GM23338 (cell line): ENCODE results near the gene KLF11. TPM values are rescaled to one million over a fixed set of nuclear protein-coding genes. Genes with fewer than 3 reads are reported as not detected.

ENCODE experiments used
- ATAC-seq: fragments of 200-7000 bp; cut with Tn5 transposase; 3 replicates; pipeline ENCODE4 v1.9.1; 2020
- DNase-seq: peaks from one replicate; pipeline ENCODE4 v3.0.0-alpha.2; 2015; ENCODE audit warnings: low spot score
- H2AFZ ChIP-seq: fragments of 200-600 bp; sonication (generic); 2 replicates; pipeline ENCODE4 v1.8.0; 2016; ENCODE audit warnings: antibody characterized with exemption, mild to moderate bottlenecking, moderate library complexity
- H3F3A ChIP-seq: fragments of 200-600 bp; sonication (generic); replicated peaks from 2 replicates; pipeline ENCODE4 v1.8.0; 2017; ENCODE audit warnings: antibody characterized with exemption, mixed run types, low read depth
- H3K27ac ChIP-seq: fragments of 200-600 bp; sonication (generic); 2 replicates; pipeline ENCODE4 v1.6.1; 2016; ENCODE audit warnings: low read depth
- H3K27me3 ChIP-seq: fragments of 200-600 bp; sonication (generic); 2 replicates; pipeline ENCODE4 v1.8.0; 2016; ENCODE audit warnings: mild to moderate bottlenecking, mixed run types, moderate library complexity; ENCODE audit not compliant: insufficient read depth
- H3K36me3 ChIP-seq: fragments of 200-600 bp; sonication (generic); 2 replicates; pipeline ENCODE4 v1.8.0; 2016; ENCODE audit warnings: mild to moderate bottlenecking; ENCODE audit not compliant: insufficient read depth
- H3K4me1 ChIP-seq: fragments of 200-600 bp; sonication (generic); 2 replicates; pipeline ENCODE4 v1.8.0; 2016; ENCODE audit warnings: mild to moderate bottlenecking, moderate library complexity; ENCODE audit not compliant: insufficient read depth
- H3K4me2 ChIP-seq: fragments of 200-600 bp; sonication (generic); 2 replicates; pipeline ENCODE4 v1.7.1; 2017; ENCODE audit warnings: mixed run types
- H3K4me3 ChIP-seq: fragments of 200-600 bp; sonication (generic); 2 replicates; pipeline ENCODE4 v1.6.1; 2016; ENCODE audit warnings: mixed run types
- H3K79me2 ChIP-seq: fragments of 200-600 bp; sonication (generic); replicated peaks from 2 replicates; pipeline ENCODE4 v1.8.0; 2017; ENCODE audit warnings: mild to moderate bottlenecking; ENCODE audit not compliant: insufficient read depth
- H3K9me2 ChIP-seq: fragments of 200-600 bp; sonication (generic); 2 replicates; pipeline ENCODE4 v1.8.0; 2017; ENCODE audit not compliant: insufficient read depth
- H4K20me1 ChIP-seq: fragments of 200-600 bp; sonication (generic); replicated peaks from 2 replicates; pipeline ENCODE4 v1.8.0; 2017; ENCODE audit warnings: mild to moderate bottlenecking; ENCODE audit not compliant: insufficient read depth
- H3K27ac Mint-ChIP-seq: 2 replicates; pipeline ENCODE4 v1.8.0; 2020; ENCODE audit warnings: inconsistent platforms, mild to moderate bottlenecking, moderate library complexity, mixed read lengths
- H3K27me3 Mint-ChIP-seq: 3 replicates; pipeline ENCODE4 v1.8.0; 2022; ENCODE audit warnings: low read depth, mild to moderate bottlenecking, moderate library complexity, mixed read lengths, inconsistent platforms; ENCODE audit not compliant: insufficient read depth, poor library complexity
- H3K36me3 Mint-ChIP-seq: 3 replicates; pipeline ENCODE4 v1.8.0; 2021; ENCODE audit warnings: low read depth, mild to moderate bottlenecking, inconsistent platforms, moderate library complexity, mixed read lengths
- H3K4me1 Mint-ChIP-seq: 3 replicates; pipeline ENCODE4 v1.8.0; 2020; ENCODE audit warnings: mild to moderate bottlenecking, inconsistent platforms, mixed read lengths
- H3K4me3 Mint-ChIP-seq: 3 replicates; pipeline ENCODE4 v1.8.0; 2021; ENCODE audit warnings: moderate library complexity, mild to moderate bottlenecking, inconsistent platforms, mixed read lengths
- H3K9me3 Mint-ChIP-seq: 3 replicates; pipeline ENCODE4 v1.8.0; 2020; ENCODE audit warnings: moderate library complexity, mild to moderate bottlenecking, inconsistent platforms, mixed read lengths
- CREB1 ChIP-seq: fragments of 250-450 bp; sonication (Bioruptor Pico); IDR thresholded peaks from 2 replicates; pipeline ENCODE4 v1.5.0; 2020; ENCODE audit warnings: low read depth, mild to moderate bottlenecking, moderate library complexity
- EZH2 ChIP-seq: fragments of 200-600 bp; sonication (generic); IDR thresholded peaks from one replicate; pipeline ENCODE4 v1.8.0; 2017; ENCODE audit warnings: antibody characterized with exemption, mild to moderate bottlenecking, low read depth; ENCODE audit not compliant: unreplicated experiment
- EZH2phosphoT487 ChIP-seq: fragments of 200-600 bp; sonication (generic); IDR thresholded peaks from one replicate; pipeline ENCODE4 v1.8.1; 2018; ENCODE audit warnings: antibody characterized with exemption; ENCODE audit not compliant: unreplicated experiment
- NANOG ChIP-seq: IDR thresholded peaks from 2 replicates; pipeline ENCODE4 v1.6.1; 2016; ENCODE audit warnings: antibody characterized with exemption, borderline replicate concordance
- POLR2AphosphoS5 ChIP-seq: IDR thresholded peaks from 2 replicates; pipeline ENCODE4 v1.6.1; 2016; ENCODE audit warnings: antibody characterized with exemption, low read depth
- STAT1 ChIP-seq: IDR thresholded peaks from one replicate; pipeline ENCODE4 v1.6.1; 2016; ENCODE audit warnings: antibody characterized with exemption; ENCODE audit not compliant: unreplicated experiment
- ZNF331 ChIP-seq: fragments of 250-450 bp; sonication (Bioruptor Pico); IDR thresholded peaks from 2 replicates; pipeline ENCODE4 v1.5.0; 2020; ENCODE audit warnings: low read depth, mild to moderate bottlenecking, moderate library complexity
- ZNF462 ChIP-seq: fragments of 250-450 bp; sonication (Bioruptor Pico); IDR thresholded peaks from 2 replicates; pipeline ENCODE4 v1.5.0; 2020; ENCODE audit warnings: mild to moderate bottlenecking, moderate library complexity
- polyA plus RNA-seq: library from polyadenylated mRNA; unstranded; fragments of >200 nt; fragmentation: Nextera tagmentation; extraction: Ambion mirVana; gene quantifications from 2 replicates; pipeline ENCODE4 v1.2.1, GENCODE V29; 2016
- total RNA-seq: library from RNA; depleted of rRNA; stranded (reverse); fragments of >200 nt; shearing (Covaris generic); gene quantifications from 2 replicates; pipeline ENCODE4 v1.2.3, GENCODE V29; 2014
- TF ChIP-seq, protein P1 (sequence below): IDR thresholded peaks from one replicate; pipeline ENCODE4 v1.6.1; 2018; ENCODE audit warnings: antibody characterized with exemption; ENCODE audit not compliant: unreplicated experiment

Gene KLF11
- total and polyA plus RNA-seq, 2 experiments from 2014 or later: 1.4 to 5.6 TPM

GRCh38 chr2:10084223-10084865 is 41.0 kb downstream of the KLF11 start:
- DNase-seq (no peak), ATAC-seq (no peak)
- peaks cover 22% of the 10 kb centered on the region for H3K27me3 Mint-ChIP-seq
- no peaks in the 10 kb centered on the region for H3K9me3 Mint-ChIP-seq
- Histone ChIP-seq H3K4me3 (no peak overlapping the region), H3K4me2 (no peak overlapping the region), H2AFZ (no peak overlapping the region), H3K27ac (no peak overlapping the region), H3F3A (no peaks in the 10 kb centered on the region), H3K79me2 (no peaks in the 10 kb centered on the region), H3K9me2 (no peaks in the 10 kb centered on the region), H3K4me1 (peaks cover 5% of the 10 kb centered on the region), H3K27me3 (peaks cover 21% of the 10 kb centered on the region), H4K20me1 (no peaks in the 10 kb centered on the region), H3K36me3 (no peaks in the 10 kb centered on the region)
- no peak overlapping the region; the same call in 2 of the 3 replicates for H3K4me3 Mint-ChIP-seq
- H3K27ac Mint-ChIP-seq: no peak overlapping the region
- no peaks in the 10 kb centered on the region; the same call in 2 of the 3 replicates for H3K36me3 Mint-ChIP-seq
- H3K4me1 Mint-ChIP-seq: peaks cover 15% of the 10 kb centered on the region
- no peak for TF ChIP-seq EZH2phosphoT487
- TF ChIP-seq EZH2: no peak
- TF ChIP-seq NANOG: no peak
- no peak for TF ChIP-seq STAT1

DNA sequence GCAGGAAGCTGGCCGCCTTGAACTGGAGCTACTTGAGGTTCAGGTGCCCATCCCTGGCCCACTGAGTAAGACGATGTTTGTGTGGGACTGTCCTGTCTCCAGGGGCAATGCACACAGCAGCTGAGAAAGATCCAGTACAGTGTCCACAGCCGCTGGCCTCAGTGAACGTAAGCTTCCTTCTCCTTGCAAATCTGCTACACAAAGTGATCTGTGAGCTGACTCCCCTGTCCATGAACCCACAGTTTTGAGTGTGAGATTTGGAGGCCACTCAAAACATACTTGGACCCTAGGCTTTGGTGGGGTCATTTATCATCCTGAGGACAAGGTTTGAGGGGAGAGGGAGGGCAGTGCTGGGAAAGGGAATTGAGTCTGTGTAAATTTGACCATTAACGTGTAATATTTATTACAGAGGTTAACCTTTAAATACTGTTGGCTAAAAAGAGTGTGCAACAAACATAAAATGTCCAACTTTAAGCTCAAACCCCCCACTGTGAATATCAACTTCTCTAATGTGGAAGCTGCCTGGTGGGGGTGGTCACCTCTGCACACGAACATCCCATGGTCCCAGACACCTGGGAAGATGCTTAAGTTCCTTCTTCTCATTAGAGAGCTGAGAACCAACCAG is 41.8 kb downstream of the KLF11 start:
- peaks cover 5% of the 10 kb centered on the region for H3K4me1 ChIP-seq
- H3K36me3 ChIP-seq: no peaks in the 10 kb centered on the region
- H3K79me2 ChIP-seq: no peaks in the 10 kb centered on the region
- ATAC-seq (no peak), DNase-seq (no peak)
- H3K4me3 ChIP-seq: no peak overlapping the region
- Mint-ChIP-seq H3K27ac (no peak overlapping the region), H3K9me3 (no peaks in the 10 kb centered on the region), H3K4me1 (peaks cover 22% of the 10 kb centered on the region), H3K36me3 (no peaks in the 10 kb centered on the region; the same call in 2 of the 3 replicates), H3K4me3 (no peak overlapping the region), H3K27me3 (peaks cover 22% of the 10 kb centered on the region)
- no peaks in the 10 kb centered on the region for H3K9me2 ChIP-seq
- no peaks in the 10 kb centered on the region for H4K20me1 ChIP-seq
- no peaks in the 10 kb centered on the region for H3F3A ChIP-seq
- no peak overlapping the region for H3K27ac ChIP-seq
- peaks cover 19% of the 10 kb centered on the region for H3K27me3 ChIP-seq
- no peak overlapping the region for H2AFZ ChIP-seq
- no peak overlapping the region for H3K4me2 ChIP-seq
- TF ChIP-seq ZNF462: no peak
- TF ChIP-seq, protein P1, sequence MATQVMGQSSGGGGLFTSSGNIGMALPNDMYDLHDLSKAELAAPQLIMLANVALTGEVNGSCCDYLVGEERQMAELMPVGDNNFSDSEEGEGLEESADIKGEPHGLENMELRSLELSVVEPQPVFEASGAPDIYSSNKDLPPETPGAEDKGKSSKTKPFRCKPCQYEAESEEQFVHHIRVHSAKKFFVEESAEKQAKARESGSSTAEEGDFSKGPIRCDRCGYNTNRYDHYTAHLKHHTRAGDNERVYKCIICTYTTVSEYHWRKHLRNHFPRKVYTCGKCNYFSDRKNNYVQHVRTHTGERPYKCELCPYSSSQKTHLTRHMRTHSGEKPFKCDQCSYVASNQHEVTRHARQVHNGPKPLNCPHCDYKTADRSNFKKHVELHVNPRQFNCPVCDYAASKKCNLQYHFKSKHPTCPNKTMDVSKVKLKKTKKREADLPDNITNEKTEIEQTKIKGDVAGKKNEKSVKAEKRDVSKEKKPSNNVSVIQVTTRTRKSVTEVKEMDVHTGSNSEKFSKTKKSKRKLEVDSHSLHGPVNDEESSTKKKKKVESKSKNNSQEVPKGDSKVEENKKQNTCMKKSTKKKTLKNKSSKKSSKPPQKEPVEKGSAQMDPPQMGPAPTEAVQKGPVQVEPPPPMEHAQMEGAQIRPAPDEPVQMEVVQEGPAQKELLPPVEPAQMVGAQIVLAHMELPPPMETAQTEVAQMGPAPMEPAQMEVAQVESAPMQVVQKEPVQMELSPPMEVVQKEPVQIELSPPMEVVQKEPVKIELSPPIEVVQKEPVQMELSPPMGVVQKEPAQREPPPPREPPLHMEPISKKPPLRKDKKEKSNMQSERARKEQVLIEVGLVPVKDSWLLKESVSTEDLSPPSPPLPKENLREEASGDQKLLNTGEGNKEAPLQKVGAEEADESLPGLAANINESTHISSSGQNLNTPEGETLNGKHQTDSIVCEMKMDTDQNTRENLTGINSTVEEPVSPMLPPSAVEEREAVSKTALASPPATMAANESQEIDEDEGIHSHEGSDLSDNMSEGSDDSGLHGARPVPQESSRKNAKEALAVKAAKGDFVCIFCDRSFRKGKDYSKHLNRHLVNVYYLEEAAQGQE: no peak
- TF ChIP-seq CREB1: no peak
- TF ChIP-seq ZNF331: no peak
- TF ChIP-seq EZH2phosphoT487: no peak
- TF ChIP-seq POLR2AphosphoS5: no peak
